Measurements from ENCODE around the gene NAV2. TPM values are rescaled to one million over a fixed set of nuclear protein-coding genes. Genes with fewer than 3 reads are reported as not detected.

The NAV2 gene
- polyA plus RNA-seq, 1 donor (not counting 4 experiments of a cell fraction or from before 2014, with no cell fraction given) = 4.0 TPM

DNA sequence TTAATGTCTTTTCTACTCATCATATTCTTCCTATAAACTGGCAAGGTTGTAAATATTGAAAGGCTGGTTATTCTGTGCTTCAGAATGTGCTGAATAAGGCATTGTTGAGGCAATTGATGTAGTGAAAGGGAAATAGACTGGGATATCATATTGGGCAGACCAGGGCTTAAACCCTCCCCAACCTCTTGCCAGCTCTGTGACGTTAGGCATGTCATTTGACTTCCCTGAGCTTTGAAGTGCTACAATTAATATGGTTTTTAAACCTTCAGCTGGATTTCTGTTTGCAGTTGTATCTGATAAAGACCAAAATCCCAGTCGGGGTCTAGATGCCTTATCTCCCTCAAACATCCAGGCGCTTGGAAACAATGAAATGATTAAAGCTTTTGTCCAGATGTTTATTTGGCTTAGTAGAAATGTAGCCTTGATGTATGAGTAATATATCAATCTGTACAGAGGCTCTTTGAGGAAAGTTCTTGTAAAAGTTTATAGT, 239.5 kb downstream of the NAV2 start:
- H3K27ac ChIP-seq (ENCODE audit: control insufficient read depth, insufficient read depth, low read length) = no peak overlapping the region
- H3K4me2 ChIP-seq (ENCODE audit: control insufficient read depth, extremely low read depth, insufficient read depth, low read depth, low read length) = no peak overlapping the region
- no peak for TF ChIP-seq EZH2 (IDR thresholded peaks at IDR 0.05; ENCODE audit: low read length)
- TF ChIP-seq, protein P1, sequence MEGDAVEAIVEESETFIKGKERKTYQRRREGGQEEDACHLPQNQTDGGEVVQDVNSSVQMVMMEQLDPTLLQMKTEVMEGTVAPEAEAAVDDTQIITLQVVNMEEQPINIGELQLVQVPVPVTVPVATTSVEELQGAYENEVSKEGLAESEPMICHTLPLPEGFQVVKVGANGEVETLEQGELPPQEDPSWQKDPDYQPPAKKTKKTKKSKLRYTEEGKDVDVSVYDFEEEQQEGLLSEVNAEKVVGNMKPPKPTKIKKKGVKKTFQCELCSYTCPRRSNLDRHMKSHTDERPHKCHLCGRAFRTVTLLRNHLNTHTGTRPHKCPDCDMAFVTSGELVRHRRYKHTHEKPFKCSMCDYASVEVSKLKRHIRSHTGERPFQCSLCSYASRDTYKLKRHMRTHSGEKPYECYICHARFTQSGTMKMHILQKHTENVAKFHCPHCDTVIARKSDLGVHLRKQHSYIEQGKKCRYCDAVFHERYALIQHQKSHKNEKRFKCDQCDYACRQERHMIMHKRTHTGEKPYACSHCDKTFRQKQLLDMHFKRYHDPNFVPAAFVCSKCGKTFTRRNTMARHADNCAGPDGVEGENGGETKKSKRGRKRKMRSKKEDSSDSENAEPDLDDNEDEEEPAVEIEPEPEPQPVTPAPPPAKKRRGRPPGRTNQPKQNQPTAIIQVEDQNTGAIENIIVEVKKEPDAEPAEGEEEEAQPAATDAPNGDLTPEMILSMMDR (optimal IDR thresholded peaks at IDR 0.05 in 1 of 3, IDR thresholded peaks at IDR 0.05 in 1 of 3, conservative IDR thresholded peaks at IDR 0.05 in 1 of 3; ENCODE audit: extremely low read depth in 1 of 3, insufficient read depth in 2 of 3, low read length in 3 of 3) = no peak
- no peaks in the 10 kb centered on the region for H3K79me2 ChIP-seq (ENCODE audit: control insufficient read depth, insufficient read depth, low read length)
- no peak for DNase-seq (ENCODE audit: low read depth, low spot score)
- H3K4me3 ChIP-seq (ENCODE audit: control insufficient read depth in 2 of 3, extremely low read depth in 1 of 3, insufficient read depth in 2 of 3, low read depth in 1 of 3, low read length in 3 of 3) = no peak overlapping the region
- no peaks in the 10 kb centered on the region for H3K36me3 ChIP-seq (ENCODE audit: control insufficient read depth in 2 of 2, extremely low read depth in 1 of 2, insufficient read depth in 2 of 2, low read length in 2 of 2)
- no peaks in the 10 kb centered on the region for H3K9me3 ChIP-seq (ENCODE audit: control insufficient read depth, low read depth, low read length)
- H4K20me1 ChIP-seq (ENCODE audit: control insufficient read depth, extremely low read depth, insufficient read depth, low read length) = no peaks in the 10 kb centered on the region
- no peak overlapping the region for H2AFZ ChIP-seq (ENCODE audit: control insufficient read depth, low read length)
- FAIRE-seq = no peak
- no peak overlapping the region for H3K9ac ChIP-seq (ENCODE audit: control insufficient read depth, extremely low read depth, insufficient read depth, low read length)
- H3K27me3 ChIP-seq (ENCODE audit: control insufficient read depth, extremely low read depth, insufficient read depth, low read length) = no peaks in the 10 kb centered on the region
- dilution Hi-C loops (cut with MboI; ENCODE audit: extremely low pct_ligation_motif_present, low sequenced_read_pairs) = no loop called here
- H3K9me1 ChIP-seq (ENCODE audit: control insufficient read depth, extremely low read depth, insufficient read depth, low read length) = no peaks in the 10 kb centered on the region
- peaks cover 8% of the 10 kb centered on the region for H3K4me1 ChIP-seq (ENCODE audit: control insufficient read depth, extremely low read depth, insufficient read depth, low read length)

DNA sequence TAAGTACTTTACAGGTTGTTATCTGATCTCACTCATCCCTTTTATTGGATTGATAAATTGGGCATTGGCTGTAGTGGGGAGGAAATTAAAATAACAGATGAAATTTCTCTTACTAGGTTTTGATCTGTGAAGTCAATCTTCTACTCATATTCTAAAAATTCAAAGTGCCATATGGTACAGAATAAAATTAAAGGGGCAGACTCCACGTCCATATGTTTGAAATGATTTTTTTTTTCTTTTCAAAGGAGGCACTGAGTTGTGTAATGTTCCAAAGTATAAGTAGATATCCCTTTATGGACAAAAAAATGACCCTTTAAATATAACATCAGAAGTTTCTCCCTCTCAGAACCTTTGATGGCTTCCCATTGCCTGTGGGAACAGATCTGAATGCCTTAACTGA, 240.3 kb downstream of the NAV2 start:
- FAIRE-seq = no peak
- no peak for DNase-seq (ENCODE audit: low read depth, low spot score)
- H3K9me3 ChIP-seq (ENCODE audit: control insufficient read depth, low read depth, low read length) = no peaks in the 10 kb centered on the region
- no peaks in the 10 kb centered on the region for H3K36me3 ChIP-seq (ENCODE audit: control insufficient read depth in 2 of 2, extremely low read depth in 1 of 2, insufficient read depth in 2 of 2, low read length in 2 of 2)
- no peak for TF ChIP-seq EZH2 (IDR thresholded peaks at IDR 0.05; ENCODE audit: low read length)
- TF ChIP-seq, protein P1 (optimal IDR thresholded peaks at IDR 0.05 in 1 of 3, IDR thresholded peaks at IDR 0.05 in 1 of 3, conservative IDR thresholded peaks at IDR 0.05 in 1 of 3; ENCODE audit: extremely low read depth in 1 of 3, insufficient read depth in 2 of 3, low read length in 3 of 3) = no peak
- H3K4me3 ChIP-seq (ENCODE audit: control insufficient read depth in 2 of 3, extremely low read depth in 1 of 3, insufficient read depth in 2 of 3, low read depth in 1 of 3, low read length in 3 of 3) = no peak overlapping the region
- H3K79me2 ChIP-seq (ENCODE audit: control insufficient read depth, insufficient read depth, low read length) = no peaks in the 10 kb centered on the region
- no peak overlapping the region for H3K9ac ChIP-seq (ENCODE audit: control insufficient read depth, extremely low read depth, insufficient read depth, low read length)
- no peaks in the 10 kb centered on the region for H3K27me3 ChIP-seq (ENCODE audit: control insufficient read depth, extremely low read depth, insufficient read depth, low read length)
- H3K4me2 ChIP-seq (ENCODE audit: control insufficient read depth, extremely low read depth, insufficient read depth, low read depth, low read length) = no peak overlapping the region
- H3K27ac ChIP-seq (ENCODE audit: control insufficient read depth, insufficient read depth, low read length) = no peak overlapping the region
- H2AFZ ChIP-seq (ENCODE audit: control insufficient read depth, low read length) = no peak overlapping the region
- dilution Hi-C loops (cut with MboI; ENCODE audit: extremely low pct_ligation_motif_present, low sequenced_read_pairs) = no loop called here
- H3K9me1 ChIP-seq (ENCODE audit: control insufficient read depth, extremely low read depth, insufficient read depth, low read length) = no peaks in the 10 kb centered on the region
- no peaks in the 10 kb centered on the region for H4K20me1 ChIP-seq (ENCODE audit: control insufficient read depth, extremely low read depth, insufficient read depth, low read length)
- peaks cover 8% of the 10 kb centered on the region for H3K4me1 ChIP-seq (ENCODE audit: control insufficient read depth, extremely low read depth, insufficient read depth, low read length)
